ENCODE data around the gene CHGA. TPM values are rescaled to one million over a fixed set of nuclear protein-coding genes. Genes with fewer than 3 reads are reported as not detected.

CHGA gene
- polyA plus RNA-seq, 3 donors: not detected

GRCh38 chr14:92973798-92974372 is 50.9 kb downstream of the CHGA start:
- Mint-ChIP-seq H3K27ac (no peak overlapping the region), H3K27me3 (ENCODE audit: low read depth in 3 of 3) (peaks cover 0 to 3% (median 2%) of the 10 kb centered on the region in 3 donors), H3K4me1 (peaks cover 10% of the 10 kb centered on the region), H3K9me3 (peaks cover 21 to 37% (median 27%) of the 10 kb centered on the region in 7 donors), H3K36me3 (peaks cover 51 to 83% of the 10 kb centered on the region in 2 donors), H3K4me3 (no peak overlapping the region)
- no peak for DNase-seq
- Histone ChIP-seq H3K4me2 (replicated peaks; ENCODE audit: extremely low read depth, low read length, poor library complexity, severe bottlenecking) (no peak overlapping the region), H3K27ac (ENCODE audit: low read depth in 1 of 2, low read length in 2 of 2) (peak overlapping the region in 1 of 2 donors; percentile 36), H3K27me3 (ENCODE audit: control insufficient read depth in 2 of 2, insufficient read depth in 2 of 2, low read length in 2 of 2) (no peaks in the 10 kb centered on the region), H3K36me3 (replicated peaks in 1 of 2; ENCODE audit: control insufficient read depth in 1 of 2, insufficient read depth in 2 of 2, low read length in 2 of 2) (peaks cover 34 to 76% of the 10 kb centered on the region in 2 donors), H3K79me2 (ENCODE audit: insufficient read depth, low read length) (peaks cover 77% of the 10 kb centered on the region), H3K9me3 (replicated peaks in 1 of 2; ENCODE audit: control insufficient read depth in 1 of 2, insufficient read depth in 1 of 2, low read length in 2 of 2) (peaks cover 34 to 37% of the 10 kb centered on the region in 2 donors), H3K4me1 (ENCODE audit: control insufficient read depth in 1 of 2, insufficient read depth in 2 of 2, low read length in 2 of 2) (peaks cover 4 to 7% of the 10 kb centered on the region in 2 donors), H3K4me3 (replicated peaks in 1 of 3; ENCODE audit: low read depth in 2 of 3, low read length in 3 of 3) (no peak overlapping the region), H4K20me1 (ENCODE audit: insufficient read depth, low read length) (peaks cover 84% of the 10 kb centered on the region), H2AFZ (ENCODE audit: insufficient read depth, low read depth, low read length, poor library complexity, severe bottlenecking) (no peak overlapping the region), H3K9ac (ENCODE audit: insufficient read depth, low read length, poor library complexity, severe bottlenecking) (no peak overlapping the region)
- WGBS (ENCODE audit: insufficient coverage): 96% methylated on average over 8 of the region's 9 CpGs
- intact Hi-C loops (cut with micrococcal nuclease): loop anchor here in 1 of 2 donors (5.0 kb wide), 1 partner anchor 58 kb away; no protein-coding TSS in a partner anchor
- TF ChIP-seq CTCF (IDR thresholded peaks at IDR 0.05): no peak

DNA sequence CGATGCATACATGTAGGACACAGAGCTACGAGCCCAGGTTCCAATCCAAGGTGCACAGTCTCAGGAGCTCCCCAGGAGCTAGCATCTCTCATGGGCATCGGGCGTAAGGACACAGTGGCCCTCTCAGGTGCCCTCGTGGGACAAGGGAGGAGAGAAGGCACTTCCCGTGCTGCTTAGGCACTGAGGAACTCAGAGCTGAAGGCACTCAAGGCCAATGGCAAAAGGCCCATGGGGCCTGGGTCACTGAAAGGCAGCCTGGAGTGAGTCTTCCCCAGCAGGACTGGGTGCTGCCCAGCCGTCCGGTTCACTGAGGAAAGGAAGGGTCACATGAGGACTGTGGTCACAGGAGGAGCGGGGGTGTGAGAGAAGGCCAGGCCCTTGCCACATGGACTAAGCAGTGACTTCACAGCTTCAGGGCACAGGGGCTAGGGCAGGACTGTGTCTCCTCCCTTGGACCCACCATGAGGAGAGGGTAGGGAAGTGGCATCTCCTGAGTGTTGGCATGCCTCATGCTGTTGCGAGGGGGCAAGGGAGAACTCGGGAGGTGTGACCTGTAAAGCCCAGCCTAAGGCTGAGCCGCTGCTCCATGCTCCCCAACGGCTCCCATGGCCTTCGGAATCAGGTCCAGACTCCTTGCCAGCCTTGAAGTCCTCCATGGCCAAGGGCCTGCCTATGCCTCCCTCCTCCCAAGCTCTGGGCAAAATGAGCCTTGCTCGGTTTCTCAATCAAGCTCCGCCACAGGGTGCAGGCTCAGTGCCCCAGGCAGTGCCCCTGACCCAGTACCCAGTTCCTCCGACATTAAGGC is 51.8 kb downstream of the CHGA start:
- TF ChIP-seq CTCF (IDR thresholded peaks at IDR 0.05): no peak
- peaks cover 29 to 45% (median 35%) of the 10 kb centered on the region in 7 donors for H3K9me3 Mint-ChIP-seq
- H3K9me3 ChIP-seq (replicated peaks in 1 of 2; ENCODE audit: control insufficient read depth in 1 of 2, insufficient read depth in 1 of 2, low read length in 2 of 2): peaks cover 43 to 44% of the 10 kb centered on the region in 2 donors
- no peak overlapping the region for H3K4me2 ChIP-seq (replicated peaks; ENCODE audit: extremely low read depth, low read length, poor library complexity, severe bottlenecking)
- peaks cover 14% of the 10 kb centered on the region for H3K4me1 Mint-ChIP-seq
- WGBS (ENCODE audit: insufficient coverage): 97% methylated on average over 17 of the region's 17 CpGs
- intact Hi-C loops (cut with micrococcal nuclease): loop anchor here in 1 of 2 donors (5.0 kb wide), 1 partner anchor 58 kb away; no protein-coding TSS in a partner anchor
- H3K4me1 ChIP-seq (ENCODE audit: control insufficient read depth in 1 of 2, insufficient read depth in 2 of 2, low read length in 2 of 2): peaks cover 4 to 7% of the 10 kb centered on the region in 2 donors
- no peak overlapping the region for H3K4me3 Mint-ChIP-seq
- H2AFZ ChIP-seq (ENCODE audit: insufficient read depth, low read depth, low read length, poor library complexity, severe bottlenecking): no peak overlapping the region
- no peak overlapping the region for H3K4me3 ChIP-seq (replicated peaks in 1 of 3; ENCODE audit: low read depth in 2 of 3, low read length in 3 of 3)
- H3K9ac ChIP-seq (ENCODE audit: insufficient read depth, low read length, poor library complexity, severe bottlenecking): no peak overlapping the region
- H3K27me3 Mint-ChIP-seq (ENCODE audit: low read depth in 3 of 3): peaks cover 0 to 3% (median 2%) of the 10 kb centered on the region in 3 donors
- peaks cover 71% of the 10 kb centered on the region for H3K79me2 ChIP-seq (ENCODE audit: insufficient read depth, low read length)
- peak overlapping the region in 1 of 2 donors; percentile 36 for H3K27ac ChIP-seq (ENCODE audit: low read depth in 1 of 2, low read length in 2 of 2)
- H4K20me1 ChIP-seq (ENCODE audit: insufficient read depth, low read length): peaks cover 76% of the 10 kb centered on the region
- H3K36me3 ChIP-seq (replicated peaks in 1 of 2; ENCODE audit: control insufficient read depth in 1 of 2, insufficient read depth in 2 of 2, low read length in 2 of 2): peaks cover 34 to 85% of the 10 kb centered on the region in 2 donors
- peak overlapping the region in 2 of 7 donors; percentile 68 to 79 for H3K27ac Mint-ChIP-seq
- no peaks in the 10 kb centered on the region for H3K27me3 ChIP-seq (ENCODE audit: control insufficient read depth in 2 of 2, insufficient read depth in 2 of 2, low read length in 2 of 2)
- DNase-seq: no peak
- peaks cover 59 to 85% of the 10 kb centered on the region in 2 donors for H3K36me3 Mint-ChIP-seq
